GM23338 (cell line): ENCODE results near the gene SLC45A2. TPM values are rescaled to one million over a fixed set of nuclear protein-coding genes. Genes with fewer than 3 reads are reported as not detected.
A peak's percentile ranks its signal among the peaks of the same experiment; 100 is the strongest.

Experiments used
- ATAC-seq: fragments of 200-7000 bp; cut with Tn5 transposase; 3 replicates; pipeline ENCODE4 v1.9.1; 2020
- DNase-seq: peaks from one replicate; pipeline ENCODE4 v3.0.0-alpha.2; 2015; ENCODE audit warnings: low spot score
- H2AFZ ChIP-seq: fragments of 200-600 bp; sonication (generic); 2 replicates; pipeline ENCODE4 v1.8.0; 2016; ENCODE audit warnings: antibody characterized with exemption, mild to moderate bottlenecking, moderate library complexity
- H3F3A ChIP-seq: fragments of 200-600 bp; sonication (generic); replicated peaks from 2 replicates; pipeline ENCODE4 v1.8.0; 2017; ENCODE audit warnings: antibody characterized with exemption, mixed run types, low read depth
- H3K27ac ChIP-seq: fragments of 200-600 bp; sonication (generic); 2 replicates; pipeline ENCODE4 v1.6.1; 2016; ENCODE audit warnings: low read depth
- H3K27me3 ChIP-seq: fragments of 200-600 bp; sonication (generic); 2 replicates; pipeline ENCODE4 v1.8.0; 2016; ENCODE audit warnings: mild to moderate bottlenecking, mixed run types, moderate library complexity; ENCODE audit not compliant: insufficient read depth
- H3K36me3 ChIP-seq: fragments of 200-600 bp; sonication (generic); 2 replicates; pipeline ENCODE4 v1.8.0; 2016; ENCODE audit warnings: mild to moderate bottlenecking; ENCODE audit not compliant: insufficient read depth
- H3K4me1 ChIP-seq: fragments of 200-600 bp; sonication (generic); 2 replicates; pipeline ENCODE4 v1.8.0; 2016; ENCODE audit warnings: mild to moderate bottlenecking, moderate library complexity; ENCODE audit not compliant: insufficient read depth
- H3K4me2 ChIP-seq: fragments of 200-600 bp; sonication (generic); 2 replicates; pipeline ENCODE4 v1.7.1; 2017; ENCODE audit warnings: mixed run types
- H3K4me3 ChIP-seq: fragments of 200-600 bp; sonication (generic); 2 replicates; pipeline ENCODE4 v1.6.1; 2016; ENCODE audit warnings: mixed run types
- H3K79me2 ChIP-seq: fragments of 200-600 bp; sonication (generic); replicated peaks from 2 replicates; pipeline ENCODE4 v1.8.0; 2017; ENCODE audit warnings: mild to moderate bottlenecking; ENCODE audit not compliant: insufficient read depth
- H3K9me2 ChIP-seq: fragments of 200-600 bp; sonication (generic); 2 replicates; pipeline ENCODE4 v1.8.0; 2017; ENCODE audit not compliant: insufficient read depth
- H4K20me1 ChIP-seq: fragments of 200-600 bp; sonication (generic); replicated peaks from 2 replicates; pipeline ENCODE4 v1.8.0; 2017; ENCODE audit warnings: mild to moderate bottlenecking; ENCODE audit not compliant: insufficient read depth
- H3K27ac Mint-ChIP-seq: 2 replicates; pipeline ENCODE4 v1.8.0; 2020; ENCODE audit warnings: inconsistent platforms, mild to moderate bottlenecking, moderate library complexity, mixed read lengths
- H3K27me3 Mint-ChIP-seq: 3 replicates; pipeline ENCODE4 v1.8.0; 2022; ENCODE audit warnings: low read depth, mild to moderate bottlenecking, moderate library complexity, mixed read lengths, inconsistent platforms; ENCODE audit not compliant: insufficient read depth, poor library complexity
- H3K36me3 Mint-ChIP-seq: 3 replicates; pipeline ENCODE4 v1.8.0; 2021; ENCODE audit warnings: low read depth, mild to moderate bottlenecking, inconsistent platforms, moderate library complexity, mixed read lengths
- H3K4me1 Mint-ChIP-seq: 3 replicates; pipeline ENCODE4 v1.8.0; 2020; ENCODE audit warnings: mild to moderate bottlenecking, inconsistent platforms, mixed read lengths
- H3K4me3 Mint-ChIP-seq: 3 replicates; pipeline ENCODE4 v1.8.0; 2021; ENCODE audit warnings: moderate library complexity, mild to moderate bottlenecking, inconsistent platforms, mixed read lengths
- H3K9me3 Mint-ChIP-seq: 3 replicates; pipeline ENCODE4 v1.8.0; 2020; ENCODE audit warnings: moderate library complexity, mild to moderate bottlenecking, inconsistent platforms, mixed read lengths
- EZH2phosphoT487 ChIP-seq: fragments of 200-600 bp; sonication (generic); IDR thresholded peaks from one replicate; pipeline ENCODE4 v1.8.1; 2018; ENCODE audit warnings: antibody characterized with exemption; ENCODE audit not compliant: unreplicated experiment
- NANOG ChIP-seq: IDR thresholded peaks from 2 replicates; pipeline ENCODE4 v1.6.1; 2016; ENCODE audit warnings: antibody characterized with exemption, borderline replicate concordance
- POLR2AphosphoS5 ChIP-seq: IDR thresholded peaks from 2 replicates; pipeline ENCODE4 v1.6.1; 2016; ENCODE audit warnings: antibody characterized with exemption, low read depth
- REST ChIP-seq: IDR thresholded peaks from one replicate; pipeline ENCODE4 v1.6.1; 2018; ENCODE audit warnings: antibody characterized with exemption; ENCODE audit not compliant: unreplicated experiment
- STAT1 ChIP-seq: IDR thresholded peaks from one replicate; pipeline ENCODE4 v1.6.1; 2016; ENCODE audit warnings: antibody characterized with exemption; ENCODE audit not compliant: unreplicated experiment
- ZNF114 ChIP-seq: fragments of 250-450 bp; sonication (Bioruptor Pico); IDR thresholded peaks from 2 replicates; pipeline ENCODE4 v1.5.0; 2020; ENCODE audit warnings: mild to moderate bottlenecking, moderate library complexity
- polyA plus RNA-seq: library from polyadenylated mRNA; unstranded; fragments of >200 nt; fragmentation: Nextera tagmentation; extraction: Ambion mirVana; gene quantifications from 2 replicates; pipeline ENCODE4 v1.2.1, GENCODE V29; 2016
- total RNA-seq: library from RNA; depleted of rRNA; stranded (reverse); fragments of >200 nt; shearing (Covaris generic); gene quantifications from 2 replicates; pipeline ENCODE4 v1.2.3, GENCODE V29; 2014
- TF ChIP-seq, protein P1 (sequence below): IDR thresholded peaks from 2 replicates; pipeline ENCODE4 v1.6.1; 2016; ENCODE audit warnings: antibody characterized with exemption
- TF ChIP-seq, protein P2 (sequence below): fragments of 250-450 bp; sonication (Bioruptor Pico); IDR thresholded peaks from 2 replicates; pipeline ENCODE4 v1.5.0; 2020; ENCODE audit warnings: mild to moderate bottlenecking, moderate library complexity

SLC45A2 gene
- total and polyA plus RNA-seq, 2 experiments from 2014 or later: not detected

GRCh38 chr5:33980030-33980429 lies 4.5 kb downstream of the SLC45A2 start (continued):
- TF ChIP-seq NANOG: no peak
- no peak for TF ChIP-seq ZNF114 (CRISPR knock-in tag)
- no peak for TF ChIP-seq REST
- TF ChIP-seq STAT1: no peak
- no peak for TF ChIP-seq EZH2phosphoT487
- TF ChIP-seq, protein P1, sequence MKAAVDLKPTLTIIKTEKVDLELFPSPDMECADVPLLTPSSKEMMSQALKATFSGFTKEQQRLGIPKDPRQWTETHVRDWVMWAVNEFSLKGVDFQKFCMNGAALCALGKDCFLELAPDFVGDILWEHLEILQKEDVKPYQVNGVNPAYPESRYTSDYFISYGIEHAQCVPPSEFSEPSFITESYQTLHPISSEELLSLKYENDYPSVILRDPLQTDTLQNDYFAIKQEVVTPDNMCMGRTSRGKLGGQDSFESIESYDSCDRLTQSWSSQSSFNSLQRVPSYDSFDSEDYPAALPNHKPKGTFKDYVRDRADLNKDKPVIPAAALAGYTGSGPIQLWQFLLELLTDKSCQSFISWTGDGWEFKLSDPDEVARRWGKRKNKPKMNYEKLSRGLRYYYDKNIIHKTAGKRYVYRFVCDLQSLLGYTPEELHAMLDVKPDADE: no peak

DNA sequence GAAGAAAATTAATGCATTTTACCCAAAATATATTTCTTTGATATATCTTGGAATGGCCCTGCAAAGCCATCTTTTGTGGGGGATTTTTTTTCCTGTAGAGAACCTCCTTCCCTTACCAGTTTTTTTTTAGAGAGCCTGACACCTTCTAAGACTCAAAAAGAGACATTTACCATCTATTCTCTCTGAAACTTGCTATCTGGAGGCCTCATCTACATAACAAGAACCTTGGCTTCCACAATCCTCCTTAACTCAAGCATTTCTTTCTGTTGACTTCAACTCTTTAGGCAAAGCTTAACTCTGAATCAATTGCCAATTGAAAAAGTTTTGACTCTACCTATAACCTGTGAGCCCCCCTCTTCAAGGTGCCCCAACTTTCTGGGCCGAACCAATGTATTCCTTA lies 6.2 kb downstream of the SLC45A2 start:
- peak overlapping the region; percentile 52 for H3K4me2 ChIP-seq
- no peaks in the 10 kb centered on the region; the same call in 1 of the 2 replicates for H3F3A ChIP-seq
- Mint-ChIP-seq H3K27me3 (no peaks in the 10 kb centered on the region), H3K4me3 (peak overlapping the region; percentile 20; the same call in 1 of the 3 replicates), H3K9me3 (no peaks in the 10 kb centered on the region; the same call in 2 of the 3 replicates), H3K4me1 (peaks cover 45% of the 10 kb centered on the region), H3K36me3 (no peaks in the 10 kb centered on the region), H3K27ac (peak overlapping the region; percentile 70; the same call in 1 of the 2 replicates)
- H2AFZ ChIP-seq: no peak overlapping the region
- H3K27ac ChIP-seq: peak overlapping the region; percentile 83
- peak; percentile 63 for DNase-seq
- no peaks in the 10 kb centered on the region for H3K79me2 ChIP-seq
- H3K36me3 ChIP-seq: no peaks in the 10 kb centered on the region
- H4K20me1 ChIP-seq: no peaks in the 10 kb centered on the region
- peak overlapping the region; percentile 11 for H3K4me3 ChIP-seq
- TF ChIP-seq, protein P2, sequence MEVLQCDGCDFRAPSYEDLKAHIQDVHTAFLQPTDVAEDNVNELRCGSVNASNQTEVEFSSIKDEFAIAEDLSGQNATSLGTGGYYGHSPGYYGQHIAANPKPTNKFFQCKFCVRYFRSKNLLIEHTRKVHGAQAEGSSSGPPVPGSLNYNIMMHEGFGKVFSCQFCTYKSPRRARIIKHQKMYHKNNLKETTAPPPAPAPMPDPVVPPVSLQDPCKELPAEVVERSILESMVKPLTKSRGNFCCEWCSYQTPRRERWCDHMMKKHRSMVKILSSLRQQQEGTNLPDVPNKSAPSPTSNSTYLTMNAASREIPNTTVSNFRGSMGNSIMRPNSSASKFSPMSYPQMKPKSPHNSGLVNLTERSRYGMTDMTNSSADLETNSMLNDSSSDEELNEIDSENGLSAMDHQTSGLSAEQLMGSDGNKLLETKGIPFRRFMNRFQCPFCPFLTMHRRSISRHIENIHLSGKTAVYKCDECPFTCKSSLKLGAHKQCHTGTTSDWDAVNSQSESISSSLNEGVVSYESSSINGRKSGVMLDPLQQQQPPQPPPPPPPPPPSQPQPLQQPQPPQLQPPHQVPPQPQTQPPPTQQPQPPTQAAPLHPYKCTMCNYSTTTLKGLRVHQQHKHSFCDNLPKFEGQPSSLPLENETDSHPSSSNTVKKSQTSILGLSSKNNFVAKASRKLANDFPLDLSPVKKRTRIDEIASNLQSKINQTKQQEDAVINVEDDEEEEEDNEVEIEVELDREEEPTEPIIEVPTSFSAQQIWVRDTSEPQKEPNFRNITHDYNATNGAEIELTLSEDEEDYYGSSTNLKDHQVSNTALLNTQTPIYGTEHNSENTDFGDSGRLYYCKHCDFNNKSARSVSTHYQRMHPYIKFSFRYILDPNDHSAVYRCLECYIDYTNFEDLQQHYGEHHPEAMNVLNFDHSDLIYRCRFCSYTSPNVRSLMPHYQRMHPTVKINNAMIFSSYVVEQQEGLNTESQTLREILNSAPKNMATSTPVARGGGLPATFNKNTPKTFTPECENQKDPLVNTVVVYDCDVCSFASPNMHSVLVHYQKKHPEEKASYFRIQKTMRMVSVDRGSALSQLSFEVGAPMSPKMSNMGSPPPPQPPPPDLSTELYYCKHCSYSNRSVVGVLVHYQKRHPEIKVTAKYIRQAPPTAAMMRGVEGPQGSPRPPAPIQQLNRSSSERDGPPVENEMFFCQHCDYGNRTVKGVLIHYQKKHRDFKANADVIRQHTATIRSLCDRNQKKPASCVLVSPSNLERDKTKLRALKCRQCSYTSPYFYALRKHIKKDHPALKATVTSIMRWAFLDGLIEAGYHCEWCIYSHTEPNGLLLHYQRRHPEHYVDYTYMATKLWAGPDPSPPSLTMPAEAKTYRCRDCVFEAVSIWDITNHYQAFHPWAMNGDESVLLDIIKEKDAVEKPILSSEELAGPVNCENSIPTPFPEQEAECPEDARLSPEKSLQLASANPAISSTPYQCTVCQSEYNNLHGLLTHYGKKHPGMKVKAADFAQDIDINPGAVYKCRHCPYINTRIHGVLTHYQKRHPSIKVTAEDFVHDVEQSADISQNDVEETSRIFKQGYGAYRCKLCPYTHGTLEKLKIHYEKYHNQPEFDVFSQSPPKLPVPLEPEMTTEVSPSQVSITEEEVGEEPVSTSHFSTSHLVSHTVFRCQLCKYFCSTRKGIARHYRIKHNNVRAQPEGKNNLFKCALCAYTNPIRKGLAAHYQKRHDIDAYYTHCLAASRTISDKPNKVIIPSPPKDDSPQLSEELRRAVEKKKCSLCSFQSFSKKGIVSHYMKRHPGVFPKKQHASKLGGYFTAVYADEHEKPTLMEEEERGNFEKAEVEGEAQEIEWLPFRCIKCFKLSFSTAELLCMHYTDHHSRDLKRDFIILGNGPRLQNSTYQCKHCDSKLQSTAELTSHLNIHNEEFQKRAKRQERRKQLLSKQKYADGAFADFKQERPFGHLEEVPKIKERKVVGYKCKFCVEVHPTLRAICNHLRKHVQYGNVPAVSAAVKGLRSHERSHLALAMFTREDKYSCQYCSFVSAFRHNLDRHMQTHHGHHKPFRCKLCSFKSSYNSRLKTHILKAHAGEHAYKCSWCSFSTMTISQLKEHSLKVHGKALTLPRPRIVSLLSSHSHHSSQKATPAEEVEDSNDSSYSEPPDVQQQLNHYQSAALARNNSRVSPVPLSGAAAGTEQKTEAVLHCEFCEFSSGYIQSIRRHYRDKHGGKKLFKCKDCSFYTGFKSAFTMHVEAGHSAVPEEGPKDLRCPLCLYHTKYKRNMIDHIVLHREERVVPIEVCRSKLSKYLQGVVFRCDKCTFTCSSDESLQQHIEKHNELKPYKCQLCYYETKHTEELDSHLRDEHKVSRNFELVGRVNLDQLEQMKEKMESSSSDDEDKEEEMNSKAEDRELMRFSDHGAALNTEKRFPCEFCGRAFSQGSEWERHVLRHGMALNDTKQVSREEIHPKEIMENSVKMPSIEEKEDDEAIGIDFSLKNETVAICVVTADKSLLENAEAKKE (CRISPR knock-in tag): peak; percentile 92
- no peak for TF ChIP-seq POLR2AphosphoS5
- peak; percentile 75 for ATAC-seq
- peaks cover 55% of the 10 kb centered on the region for H3K4me1 ChIP-seq
- no peaks in the 10 kb centered on the region for H3K27me3 ChIP-seq
- peaks cover 9% of the 10 kb centered on the region; the same call in 1 of the 2 replicates for H3K9me2 ChIP-seq
